HCT116 (cell line): ENCODE results near the gene ABCG1.

Experiments
- CEBPB ChIP-seq: IDR thresholded peaks from 2 replicates; pipeline ENCODE4 v1.6.1; 2012; ENCODE audit warnings: low read depth
- ELF1 ChIP-seq: IDR thresholded peaks from 2 replicates; pipeline ENCODE4 v1.6.1; 2012; ENCODE audit warnings: low read depth, borderline replicate concordance
- EZH2 ChIP-seq: fragments of 200-600 bp; sonication (generic); IDR thresholded peaks from 2 replicates; pipeline ENCODE4 v1.6.1; 2017; ENCODE audit warnings: antibody characterized with exemption, mixed run types
- EZH2phosphoT487 ChIP-seq: fragments of 200-600 bp; IDR thresholded peaks from 2 replicates; pipeline ENCODE4 v1.6.1; 2018; ENCODE audit warnings: antibody characterized with exemption, borderline replicate concordance
- JUND ChIP-seq: IDR thresholded peaks from 2 replicates; pipeline ENCODE4 v1.6.1; 2012
- MAX ChIP-seq: IDR thresholded peaks from 2 replicates; pipeline ENCODE4 v1.6.1; 2012
- POLR2A ChIP-seq: IDR thresholded peaks from 2 replicates; pipeline ENCODE4 v1.7.0; 2011; ENCODE audit warnings: borderline replicate concordance; ENCODE audit not compliant: insufficient read depth, insufficient read length; ENCODE audit errors: extremely low read depth
- POLR2AphosphoS5 ChIP-seq: IDR thresholded peaks from 2 replicates; pipeline ENCODE4 v1.6.1; 2011; ENCODE audit warnings: mild to moderate bottlenecking, low read depth, low read length, moderate library complexity
- RAD21 ChIP-seq: IDR thresholded peaks from 2 replicates; pipeline ENCODE4 v1.6.1; 2012; ENCODE audit warnings: low read depth, mild to moderate bottlenecking
- REST ChIP-seq: IDR thresholded peaks from 2 replicates; pipeline ENCODE4 v1.6.1; 2012; ENCODE audit warnings: low read depth
- SIN3A ChIP-seq: IDR thresholded peaks from 2 replicates; pipeline ENCODE4 v1.6.1; 2012; ENCODE audit warnings: low read depth
- YY1 ChIP-seq: IDR thresholded peaks from 2 replicates; pipeline ENCODE4 v1.6.1; 2011; ENCODE audit warnings: low read length, low read depth, moderate library complexity, mild to moderate bottlenecking; ENCODE audit not compliant: insufficient replicate concordance; ENCODE audit errors: extremely low read depth
- TF ChIP-seq, protein P1 (sequence below), 3 experiments: fragments of 200-600 bp in 1 of 3; sonication (generic) in 1 of 3; IDR thresholded peaks in 2 of 3; conservative IDR thresholded peaks in 1 of 3; 2 replicates each; pipeline ENCODE4 v1.5.1; 2012 to 2017; ENCODE audit warnings: low read depth in 2 of 3, low read length in 2 of 3, antibody characterized with exemption in 1 of 3, borderline replicate concordance in 1 of 3, control low read depth in 1 of 3, mild to moderate bottlenecking in 1 of 3, mixed read lengths in 1 of 3, mixed run types in 1 of 3, moderate library complexity in 1 of 3; ENCODE audit not compliant: insufficient read depth in 1 of 3

DNA sequence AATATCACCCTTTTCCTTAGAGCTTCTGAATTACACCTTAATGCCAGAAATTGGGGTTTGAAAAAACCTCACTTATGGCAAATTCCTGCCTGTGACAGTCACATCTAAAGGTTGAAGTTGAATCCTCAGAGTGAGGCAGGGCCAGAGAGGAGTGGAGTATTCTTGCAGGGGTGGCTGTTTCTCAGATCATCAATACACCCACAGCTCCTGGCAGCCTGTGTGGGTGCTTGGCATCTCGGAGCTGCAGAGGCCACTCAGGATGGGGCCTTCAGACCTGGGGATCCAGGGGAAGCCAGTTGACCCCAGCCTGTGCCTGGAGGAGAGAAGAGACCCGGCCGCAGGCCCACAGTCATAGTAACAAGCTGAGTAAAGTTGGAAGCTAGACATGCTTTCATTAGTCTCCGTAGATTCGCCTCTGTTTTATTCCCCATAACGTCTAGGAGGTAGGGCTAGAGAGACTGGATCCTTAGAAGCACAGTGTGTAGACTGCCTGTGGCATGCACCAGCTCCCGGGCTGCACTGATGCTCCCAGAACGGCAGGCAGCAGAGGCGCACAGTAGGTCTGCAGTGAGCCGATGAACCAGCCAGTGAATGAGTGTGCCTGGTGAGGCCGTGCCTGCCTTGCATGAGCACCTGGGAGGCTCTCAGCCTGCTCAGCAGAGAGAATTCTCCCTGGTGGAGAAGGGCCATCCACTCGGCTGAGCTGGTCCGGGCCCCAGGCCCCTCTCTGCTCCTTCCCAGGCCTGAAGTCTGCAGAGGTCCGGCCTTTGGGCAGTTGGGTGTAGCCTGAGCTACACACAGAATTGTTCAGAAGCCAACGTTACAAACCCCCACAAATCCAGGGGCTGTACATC is 53.4 kb downstream of the ABCG1 start:
- no peak for TF ChIP-seq EZH2
- TF ChIP-seq, protein P1, sequence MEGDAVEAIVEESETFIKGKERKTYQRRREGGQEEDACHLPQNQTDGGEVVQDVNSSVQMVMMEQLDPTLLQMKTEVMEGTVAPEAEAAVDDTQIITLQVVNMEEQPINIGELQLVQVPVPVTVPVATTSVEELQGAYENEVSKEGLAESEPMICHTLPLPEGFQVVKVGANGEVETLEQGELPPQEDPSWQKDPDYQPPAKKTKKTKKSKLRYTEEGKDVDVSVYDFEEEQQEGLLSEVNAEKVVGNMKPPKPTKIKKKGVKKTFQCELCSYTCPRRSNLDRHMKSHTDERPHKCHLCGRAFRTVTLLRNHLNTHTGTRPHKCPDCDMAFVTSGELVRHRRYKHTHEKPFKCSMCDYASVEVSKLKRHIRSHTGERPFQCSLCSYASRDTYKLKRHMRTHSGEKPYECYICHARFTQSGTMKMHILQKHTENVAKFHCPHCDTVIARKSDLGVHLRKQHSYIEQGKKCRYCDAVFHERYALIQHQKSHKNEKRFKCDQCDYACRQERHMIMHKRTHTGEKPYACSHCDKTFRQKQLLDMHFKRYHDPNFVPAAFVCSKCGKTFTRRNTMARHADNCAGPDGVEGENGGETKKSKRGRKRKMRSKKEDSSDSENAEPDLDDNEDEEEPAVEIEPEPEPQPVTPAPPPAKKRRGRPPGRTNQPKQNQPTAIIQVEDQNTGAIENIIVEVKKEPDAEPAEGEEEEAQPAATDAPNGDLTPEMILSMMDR (IDR thresholded peaks at IDR 0.05 in 2 of 3, conservative IDR thresholded peaks at IDR 0.05 in 1 of 3; ENCODE audit: borderline replicate concordance in 1 of 3, insufficient read depth in 1 of 3, low read depth in 2 of 3, low read length in 2 of 3), result no peak
- no peak for TF ChIP-seq EZH2phosphoT487
- TF ChIP-seq POLR2A, result no peak
- TF ChIP-seq REST, result no peak
- TF ChIP-seq YY1, result no peak
- TF ChIP-seq ELF1, result no peak
- TF ChIP-seq POLR2AphosphoS5, result no peak
- TF ChIP-seq RAD21, result no peak
- no peak for TF ChIP-seq JUND
- TF ChIP-seq SIN3A, result no peak
- TF ChIP-seq MAX, result no peak
- TF ChIP-seq CEBPB, result no peak
